ENCODE results near the gene TLE2.

Gene TLE2

GRCh38 chr19:3036119-3036976, 7.3 kb upstream of the TLE2 start:
- DNase-seq = peak; percentile 96

GRCh38 chr19:3035542-3036118, 6.5 kb upstream of the TLE2 start:
- DNase-seq = peak; percentile 99

- no peak for DNase-seq
Observed at GRCh38 chr19:3034656-3035541, 5.8 kb upstream of the TLE2 start.

- DNase-seq = no peak
Observed at GRCh38 chr19:3034406-3034655, 5.3 kb upstream of the TLE2 start.

GRCh38 chr19:3033595-3034405, 4.7 kb upstream of the TLE2 start:
- DNase-seq = peak; percentile 21

- no peak for DNase-seq
Observed at GRCh38 chr19:3031607-3031867, 2.5 kb upstream of the TLE2 start.

- DNase-seq = no peak
Observed at GRCh38 chr19:3028305-3029064, 595 bp downstream of the TLE2 start.

GRCh38 chr19:3027981-3028304, 1.1 kb downstream of the TLE2 start:
- no peak for DNase-seq

- DNase-seq = no peak
Observed at GRCh38 chr19:3027292-3027691, 1.8 kb downstream of the TLE2 start.

- no peak for DNase-seq
Observed at GRCh38 chr19:3026768-3027167, 2.3 kb downstream of the TLE2 start.

GRCh38 chr19:3025549-3025886, 3.6 kb downstream of the TLE2 start:
- DNase-seq = no peak

- DNase-seq = no peak
Observed at GRCh38 chr19:3024870-3025548, 4.1 kb downstream of the TLE2 start.

GRCh38 chr19:3024509-3024869, 4.6 kb downstream of the TLE2 start:
- no peak for DNase-seq

- no peak for DNase-seq
Observed at GRCh38 chr19:3020321-3020960, 8.6 kb downstream of the TLE2 start.

GRCh38 chr19:3019211-3019854, 9.7 kb downstream of the TLE2 start:
- DNase-seq = no peak

GRCh38 chr19:3017923-3018322, 11.2 kb downstream of the TLE2 start:
- no peak for DNase-seq

GRCh38 chr19:3015126-3016057, 13.7 kb downstream of the TLE2 start:
- DNase-seq = no peak

- DNase-seq = no peak
Observed at GRCh38 chr19:3014135-3014534, 14.9 kb downstream of the TLE2 start.

GRCh38 chr19:3013263-3013725, 15.8 kb downstream of the TLE2 start:
- DNase-seq = no peak

Data from NCI-H1092 treated with DMSO at 0.1 percent for 48 hours (cell line).